ENCODE measurements around the gene PINLYP.

- TF ChIP-seq POLR2AphosphoS5 (IDR thresholded peaks at IDR 0.05; ENCODE audit: low read depth) (no peak), CTCF (IDR thresholded peaks at IDR 0.05; ENCODE audit: insufficient read depth, low read length) (no peak), SPI1 (IDR thresholded peaks at IDR 0.05; ENCODE audit: borderline replicate concordance, low read depth) (no peak), GABPA (IDR thresholded peaks at IDR 0.05; ENCODE audit: low read depth) (no peak), REST (IDR thresholded peaks at IDR 0.05; ENCODE audit: insufficient replicate concordance, low read depth) (no peak)
Measured at GRCh38 chr19:43561139-43561970, 14.2 kb upstream of the PINLYP start.
